Measurements from ENCODE around the gene CCDC24.

Gene CCDC24

DNA sequence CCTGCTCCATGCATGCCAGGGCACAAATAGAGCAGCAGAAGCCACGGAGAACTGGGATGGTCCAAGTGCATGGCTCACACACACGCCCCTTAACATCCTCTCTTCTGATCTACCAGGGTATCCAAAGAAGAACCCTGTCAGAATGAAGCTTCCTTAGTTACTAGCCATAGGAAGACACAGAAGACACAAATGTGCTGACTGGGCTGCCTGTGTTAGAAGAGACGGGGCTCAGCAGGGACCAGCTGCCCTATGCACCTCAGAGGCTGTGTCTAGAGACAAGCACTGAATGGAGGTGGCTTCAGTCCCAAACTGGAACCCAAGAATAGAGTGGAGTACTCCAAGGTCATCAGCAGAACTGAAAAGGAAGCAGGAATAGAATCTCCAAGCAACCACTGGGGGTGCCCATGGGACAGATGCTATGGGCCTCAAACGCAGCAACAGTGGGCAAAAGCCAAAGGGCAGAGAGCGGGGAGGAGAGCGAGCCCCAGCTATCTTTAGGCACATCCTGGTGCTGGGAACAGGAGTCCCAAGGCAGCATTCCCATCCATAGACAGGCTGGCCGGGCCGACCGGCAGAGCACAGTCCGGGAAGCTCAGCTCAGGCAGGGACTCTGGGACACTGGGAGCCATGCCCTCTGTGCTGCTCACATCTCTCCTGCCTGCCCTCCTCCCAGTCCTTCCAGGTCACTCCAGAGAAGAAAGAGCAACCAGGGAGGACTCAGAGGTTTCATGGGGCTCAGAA is 30.4 kb downstream of the CCDC24 start:
- in situ Hi-C loops (cut with MboI; ENCODE audit: low sequenced_read_pairs): no loop called here

DNA sequence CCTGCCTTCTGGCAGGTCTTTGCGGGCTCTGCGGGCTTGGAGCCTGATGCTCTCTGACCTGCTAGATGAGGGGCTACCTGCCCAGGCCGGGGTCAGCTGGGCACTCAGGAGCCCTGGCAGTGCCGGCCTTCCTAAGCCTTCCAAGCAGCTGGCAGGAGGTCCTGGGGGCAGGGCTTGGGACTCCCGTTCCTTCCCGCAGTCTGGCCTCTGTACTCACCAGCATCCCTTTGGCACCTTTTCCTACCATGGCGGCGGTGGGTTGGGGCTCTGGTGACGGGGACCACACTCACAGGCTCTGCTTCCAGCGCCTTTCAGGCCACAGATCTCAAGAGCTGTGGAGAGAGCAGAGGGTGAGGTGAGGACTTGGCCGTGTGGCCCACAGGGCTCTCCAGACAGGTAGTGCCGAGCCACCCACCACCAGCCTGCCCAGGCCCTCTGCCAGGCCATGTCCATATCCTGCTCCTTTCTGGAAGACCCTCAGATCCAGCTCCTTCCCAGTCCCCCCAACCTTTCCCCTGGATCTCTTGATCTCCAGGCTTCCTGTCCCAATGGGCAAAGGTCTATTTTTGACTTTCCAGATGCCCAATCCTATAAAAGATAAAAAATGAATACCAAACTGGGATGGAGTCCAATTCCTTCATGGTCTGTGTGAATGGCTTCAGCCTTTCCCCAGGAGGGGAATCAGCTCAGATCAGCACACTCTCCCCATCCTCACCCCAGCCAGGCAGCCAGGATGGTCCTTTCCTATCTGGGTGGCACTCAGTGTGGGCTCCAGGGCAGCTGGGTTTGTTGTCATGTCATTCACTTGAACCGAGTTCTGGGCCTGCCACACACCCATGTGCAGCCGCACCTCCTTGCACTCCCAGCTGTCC is 32.9 kb downstream of the CCDC24 start:
- in situ Hi-C loops (cut with MboI; ENCODE audit: low sequenced_read_pairs): no loop called here

DNA sequence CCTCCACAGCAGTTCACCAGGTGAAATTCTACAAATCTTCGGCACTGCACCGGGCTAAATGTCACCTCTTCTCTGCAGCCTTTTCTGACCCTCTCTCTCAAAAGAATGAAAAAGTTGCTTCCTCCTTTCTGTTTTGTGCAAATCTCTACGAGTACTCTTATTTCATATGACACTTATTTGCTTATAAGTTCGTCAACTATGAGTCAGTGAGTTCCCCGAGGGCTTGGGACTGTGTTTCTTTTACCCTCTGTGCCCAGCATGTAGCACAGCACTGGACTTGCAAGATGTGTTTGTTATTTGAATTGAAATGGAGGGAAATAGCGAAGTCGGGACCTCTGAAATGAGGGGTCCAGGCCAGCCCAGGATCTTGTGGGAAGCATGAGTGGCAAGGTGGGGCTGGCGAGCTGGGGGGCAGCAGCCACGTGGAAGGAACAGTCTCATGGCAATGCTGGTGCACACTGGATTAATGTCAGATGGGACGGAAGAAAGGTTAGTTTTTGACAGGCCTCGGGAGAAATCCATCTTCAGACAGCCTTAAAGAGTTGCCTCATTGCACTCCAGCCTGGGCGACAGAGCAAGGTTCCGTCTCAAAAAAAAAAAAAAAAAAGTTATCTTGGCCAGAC is 33.6 kb downstream of the CCDC24 start:
- in situ Hi-C loops (cut with MboI; ENCODE audit: low sequenced_read_pairs): no loop called here

DNA sequence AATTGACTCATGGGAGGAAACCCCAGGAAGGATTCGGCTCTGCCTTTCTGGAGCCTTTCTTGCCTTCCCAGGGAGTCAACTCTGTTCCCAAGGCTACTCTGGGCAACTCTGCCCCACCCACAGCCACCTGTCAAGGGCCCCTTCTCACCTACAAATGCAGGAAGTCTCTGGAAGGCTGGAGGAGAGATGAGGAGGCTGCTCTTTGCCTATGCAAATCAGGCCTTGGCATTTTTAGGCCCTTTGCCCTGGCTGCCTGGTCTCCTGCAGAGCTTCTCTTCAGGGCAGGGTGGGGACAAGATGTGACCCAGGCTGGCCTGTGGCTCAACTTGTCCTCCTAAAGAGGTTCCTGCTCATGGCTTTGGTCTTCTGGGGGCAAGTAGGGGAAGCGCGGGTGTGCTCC is 34.4 kb downstream of the CCDC24 start:
- in situ Hi-C loops (cut with MboI; ENCODE audit: low sequenced_read_pairs): no loop called here

DNA sequence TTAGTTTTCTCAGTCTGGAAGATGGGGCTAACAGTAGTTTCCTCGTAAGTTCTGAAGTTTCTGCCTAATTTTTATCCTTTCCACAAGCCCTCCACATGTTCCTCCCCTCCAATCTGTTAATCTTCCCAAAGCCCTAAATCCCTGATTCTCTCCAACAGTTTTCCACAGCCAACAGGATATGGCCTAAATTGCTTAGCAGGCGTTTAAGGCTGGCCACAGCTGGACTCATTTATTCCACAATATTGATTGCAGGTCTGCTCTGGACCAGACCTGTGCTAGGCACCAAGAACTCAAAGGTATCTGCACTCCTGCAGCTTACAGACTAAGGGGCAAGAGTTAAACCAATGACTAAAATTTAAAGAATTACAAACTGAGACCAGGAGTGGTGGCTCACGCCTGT is 35.9 kb downstream of the CCDC24 start:
- in situ Hi-C loops (cut with MboI; ENCODE audit: low sequenced_read_pairs): no loop called here

DNA sequence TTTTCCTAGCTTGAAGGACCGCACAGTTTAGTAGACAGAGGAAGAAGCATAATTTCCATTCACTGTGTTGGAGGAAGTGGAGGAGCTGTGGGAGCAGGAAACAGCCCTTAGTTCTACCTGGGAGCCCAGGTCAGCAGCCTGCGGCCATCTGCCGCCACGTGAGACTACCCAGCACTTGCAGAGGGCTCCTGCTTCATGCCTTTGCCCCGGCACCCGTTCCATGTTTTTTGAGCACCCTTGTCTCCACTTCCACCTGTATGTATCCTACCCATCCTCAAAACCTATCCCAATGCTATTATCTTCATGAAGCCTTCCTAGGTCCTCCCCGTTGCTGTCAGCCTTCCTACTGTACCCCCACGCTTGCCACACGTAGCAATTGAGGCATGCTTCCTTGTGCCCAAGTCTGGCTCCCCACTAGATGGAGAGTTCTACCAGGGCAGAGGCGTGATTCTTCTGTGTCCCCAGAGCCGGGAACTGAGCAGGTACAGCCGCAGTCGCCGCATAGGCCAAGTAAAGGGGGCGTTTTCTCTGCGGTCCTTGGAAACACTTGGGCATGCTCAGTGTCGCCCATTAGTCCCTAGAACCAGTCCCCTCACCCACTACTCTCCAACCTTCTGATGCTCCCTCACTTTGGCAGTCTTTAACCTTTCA is 38.0 kb downstream of the CCDC24 start:
- in situ Hi-C loops (cut with MboI; ENCODE audit: low sequenced_read_pairs): no loop called here

DNA sequence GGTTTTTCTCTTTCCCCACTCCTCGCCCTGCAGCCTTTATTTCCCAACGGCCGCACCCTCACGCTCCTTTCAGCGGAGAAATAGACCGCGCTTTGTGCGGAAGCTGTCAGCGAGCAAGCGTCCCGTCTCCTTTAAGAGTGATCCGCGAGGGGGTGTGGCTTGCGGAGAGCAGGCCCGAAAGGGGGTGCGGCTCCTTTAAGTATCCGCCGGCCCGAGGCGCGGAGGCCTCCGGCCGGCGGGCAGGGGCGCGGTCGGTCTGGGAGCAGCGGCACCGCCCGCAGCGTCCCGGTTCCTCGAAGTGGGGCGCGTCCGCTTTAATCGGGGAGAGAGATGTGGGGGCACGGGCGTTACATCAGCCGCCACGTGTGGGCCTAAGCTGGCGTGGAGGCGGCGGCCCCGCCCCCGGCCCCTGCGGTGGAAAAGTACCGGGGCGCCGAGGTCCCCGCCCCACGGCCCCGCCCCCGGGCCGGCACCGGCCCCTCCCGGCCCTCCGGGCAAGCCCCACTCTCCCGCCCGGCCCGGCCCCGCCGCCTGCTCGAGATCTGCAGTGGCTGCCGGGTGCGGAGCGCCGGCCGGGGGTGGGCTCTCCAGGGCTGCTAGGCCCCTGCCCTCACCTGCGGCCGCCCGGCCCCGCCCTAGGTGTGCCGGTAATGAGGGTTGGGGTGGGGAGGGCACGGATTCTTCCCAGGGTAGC is 38.7 kb downstream of the CCDC24 start:
- in situ Hi-C loops (cut with MboI; ENCODE audit: low sequenced_read_pairs): no loop called here

DNA sequence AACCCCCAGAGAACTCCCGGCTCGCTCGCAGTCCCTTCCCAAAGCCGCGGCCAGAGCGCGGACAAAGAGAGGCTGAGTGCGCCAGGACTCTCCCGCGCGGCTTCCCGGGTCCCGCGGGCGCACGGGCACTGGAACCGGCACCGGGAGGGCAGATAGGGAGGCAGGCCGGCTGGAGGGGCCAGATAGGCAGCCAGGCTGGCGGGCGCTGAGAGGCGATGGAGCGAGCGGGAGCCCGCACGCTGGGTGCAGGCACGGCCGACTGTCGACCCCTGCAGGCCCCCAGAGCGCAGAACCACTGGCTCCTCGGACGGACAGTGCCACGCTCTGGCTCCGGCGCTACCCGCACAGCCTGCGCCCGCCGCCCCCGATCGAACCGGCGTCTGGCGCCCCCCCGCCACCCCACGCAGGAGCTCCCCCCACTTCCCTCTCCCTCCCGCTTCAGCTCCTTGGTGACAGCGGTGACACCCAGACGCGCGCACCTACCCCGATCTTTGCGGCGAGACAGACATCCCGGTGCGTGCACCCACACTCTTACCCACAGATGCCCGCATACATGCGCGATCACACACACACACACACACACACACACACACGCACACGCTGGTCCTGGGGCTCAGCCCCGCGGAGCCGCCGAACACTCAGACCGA is 39.3 kb downstream of the CCDC24 start:
- in situ Hi-C loops (cut with MboI; ENCODE audit: low sequenced_read_pairs): no loop called here

DNA sequence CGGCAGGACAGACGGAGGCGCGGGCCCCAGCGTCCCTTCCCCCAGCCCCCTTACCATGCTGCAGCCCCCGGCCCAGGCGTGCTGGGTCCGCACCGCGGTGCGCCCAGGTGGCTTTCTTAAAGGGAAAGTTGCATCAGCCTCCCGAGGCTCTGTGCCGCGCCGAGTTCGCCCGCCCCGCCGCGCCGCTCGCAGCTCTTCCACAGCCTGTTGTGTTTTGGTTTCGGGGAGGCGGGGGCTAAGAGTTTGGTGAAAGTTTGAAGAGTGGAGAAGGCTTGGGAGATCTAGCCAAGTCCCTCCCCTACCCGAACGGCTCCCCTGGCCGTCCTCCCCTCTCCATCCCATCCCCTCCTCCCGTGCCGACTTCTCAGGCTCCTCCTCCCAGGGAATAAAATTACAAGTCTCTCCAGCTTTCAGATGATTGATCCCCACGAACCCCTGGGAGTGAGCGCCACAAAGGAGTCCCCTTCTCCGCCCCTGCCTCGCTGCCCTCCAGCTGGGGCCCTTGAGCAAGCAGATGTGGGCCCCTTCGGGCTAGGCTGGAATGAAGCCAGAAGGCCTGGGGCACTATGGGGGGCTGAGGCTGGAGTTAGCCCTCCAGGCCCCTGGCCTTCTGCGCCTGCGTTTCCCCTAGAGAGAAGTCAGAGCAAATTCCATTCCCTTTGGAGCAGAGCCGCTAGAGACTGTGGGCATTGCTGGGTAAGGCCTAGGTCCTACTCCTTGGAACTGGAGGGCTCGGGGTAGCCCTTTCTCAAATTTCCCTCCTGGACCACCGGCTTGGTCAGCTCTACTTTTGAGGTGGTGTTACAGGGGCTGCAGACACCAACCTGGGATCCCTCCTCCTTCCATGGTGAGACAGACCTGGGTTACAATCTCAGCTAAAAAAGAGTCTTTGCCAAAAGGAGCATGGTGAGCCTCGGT is 40.1 kb downstream of the CCDC24 start, which contains the start of gene SLC6A9:
Gene SLC6A9, minus strand, starts transcription at position 211 of the 918 bp plus-strand sequence. CDS start 7,185 bp downstream, outside the sequence.
- in situ Hi-C loops (cut with MboI; ENCODE audit: low sequenced_read_pairs): no loop called here

DNA sequence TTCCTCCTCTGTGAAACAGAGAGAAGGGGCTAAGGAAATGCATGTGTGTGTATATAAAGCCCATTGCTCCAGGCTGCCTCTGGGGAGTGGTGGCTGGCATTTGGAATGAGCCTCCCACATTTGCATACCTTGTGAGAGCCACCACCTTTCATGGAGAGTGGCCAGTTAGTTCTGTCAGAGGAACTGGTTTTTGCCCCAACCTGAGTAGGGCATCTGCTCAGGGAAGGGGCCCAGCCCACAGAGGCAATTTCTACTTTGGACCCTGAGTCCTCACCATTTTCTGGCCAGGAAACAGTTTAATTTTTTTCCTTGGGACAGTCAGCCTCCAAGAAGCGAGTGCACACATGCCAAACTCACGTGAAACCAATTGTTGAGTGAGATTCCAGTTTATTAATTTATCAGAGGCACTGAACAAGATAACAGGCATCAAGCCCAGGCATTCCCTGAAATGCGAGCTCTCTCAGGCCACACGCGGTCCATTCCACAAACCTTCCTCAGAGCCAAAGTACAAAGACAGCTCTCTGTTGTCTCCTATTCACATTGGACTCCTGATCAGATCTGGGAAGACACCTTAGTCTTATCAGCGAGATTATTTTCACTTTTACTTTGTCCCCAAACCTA is 40.9 kb downstream of the CCDC24 start:
- in situ Hi-C loops (cut with MboI; ENCODE audit: low sequenced_read_pairs): no loop called here

DNA sequence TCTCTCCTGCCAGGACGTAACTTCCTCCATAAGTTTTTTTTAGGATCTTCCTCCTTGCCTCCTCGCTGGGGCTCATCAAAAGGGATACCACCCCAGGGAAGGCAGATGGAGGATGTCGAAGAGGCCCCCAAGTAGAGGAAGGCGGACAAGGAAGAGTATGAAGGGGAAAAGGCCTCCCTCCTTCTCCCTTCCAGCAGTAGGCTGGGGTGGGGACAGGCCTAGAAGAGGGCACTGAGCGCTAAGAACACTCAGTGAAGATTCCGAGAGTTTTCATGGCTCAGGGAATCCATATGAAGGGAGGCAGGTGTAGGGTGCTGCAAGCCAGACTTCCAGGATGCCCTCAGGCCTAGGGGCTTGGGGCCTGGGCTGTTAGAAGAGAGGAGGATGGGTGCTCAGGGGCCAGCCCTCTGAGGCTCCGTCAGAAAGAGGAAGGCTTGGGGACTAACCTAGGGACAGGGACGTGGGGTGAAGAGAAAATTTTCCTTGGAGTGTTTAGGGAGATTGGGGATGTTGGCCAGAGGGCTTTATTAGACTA is 41.7 kb downstream of the CCDC24 start:
- in situ Hi-C loops (cut with MboI; ENCODE audit: low sequenced_read_pairs): no loop called here

DNA sequence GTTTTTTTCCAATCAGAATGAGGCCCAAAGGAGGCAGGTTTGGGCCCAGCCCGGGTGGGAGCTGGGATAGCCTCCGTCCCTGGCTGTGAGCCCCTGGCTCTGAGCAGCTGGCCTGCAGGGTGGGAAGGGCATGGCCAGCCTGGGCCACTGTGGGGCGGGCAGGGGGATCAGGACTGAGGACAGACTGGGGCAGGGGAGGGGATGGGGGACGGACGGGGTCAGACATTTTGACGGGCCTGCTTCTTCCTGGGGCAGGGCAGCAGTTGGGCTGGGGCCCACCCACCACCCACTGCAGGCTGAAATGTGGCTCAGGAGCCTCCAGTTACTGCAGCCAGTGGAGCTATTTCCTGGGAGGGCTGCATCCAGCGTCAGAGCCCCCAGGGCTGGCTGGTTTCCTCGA is 42.4 kb downstream of the CCDC24 start:
- in situ Hi-C loops (cut with MboI; ENCODE audit: low sequenced_read_pairs): no loop called here

DNA sequence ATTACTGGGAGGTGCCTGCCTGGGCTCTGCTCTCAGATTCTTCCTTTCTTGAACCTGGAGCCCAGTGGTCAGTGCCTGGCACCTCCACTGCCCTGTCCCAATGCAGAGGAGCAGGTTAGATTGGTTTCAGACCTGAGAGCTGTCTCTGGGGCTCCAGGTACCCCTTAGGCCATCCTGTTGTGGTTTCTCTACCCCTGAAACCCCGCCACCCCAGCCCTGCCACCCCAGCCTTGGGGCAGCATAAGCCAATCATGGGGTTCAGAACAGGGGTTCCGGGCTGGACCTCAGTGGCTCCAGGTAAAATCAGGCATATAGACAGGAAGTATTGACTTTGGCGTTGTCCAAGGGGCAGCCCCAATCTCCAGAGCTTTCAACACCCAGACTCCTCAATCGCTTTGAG is 43.0 kb downstream of the CCDC24 start:
- in situ Hi-C loops (cut with MboI; ENCODE audit: low sequenced_read_pairs): no loop called here

DNA sequence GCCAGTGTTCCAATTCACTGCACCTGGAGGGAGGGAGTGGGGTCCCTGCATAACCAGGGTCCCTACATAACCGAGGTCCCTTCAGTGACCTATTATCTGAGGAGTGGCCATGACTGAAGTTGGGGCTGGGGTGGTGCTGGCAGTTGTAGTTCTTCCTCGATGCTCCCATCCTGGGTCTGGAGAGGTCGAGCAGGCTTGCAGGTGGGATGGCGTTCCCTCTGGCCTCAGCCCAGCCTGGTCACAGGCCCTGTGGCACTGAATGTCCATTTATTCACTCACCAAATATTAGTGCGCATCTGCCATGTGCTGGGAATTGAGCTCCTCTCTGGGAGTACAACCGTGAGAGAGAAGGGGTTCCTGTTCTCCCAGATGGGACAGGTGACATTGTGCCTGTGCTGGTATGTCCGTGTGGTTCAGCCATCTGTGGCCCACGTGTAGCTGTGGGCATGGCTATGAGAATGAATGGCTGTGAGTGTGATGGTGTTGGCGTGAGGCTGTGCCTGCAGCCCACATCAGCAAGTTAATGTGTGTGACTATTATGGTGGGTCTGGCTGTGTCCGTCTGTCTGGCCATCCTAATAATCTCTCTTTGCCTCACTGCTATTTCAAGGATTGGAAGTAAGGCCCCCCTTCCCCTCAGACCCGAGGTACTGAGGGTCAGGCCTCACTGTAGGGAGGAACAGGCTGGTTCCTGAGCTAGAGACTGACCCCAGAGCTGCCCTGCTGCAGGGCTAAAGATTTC is 43.7 kb downstream of the CCDC24 start:
- in situ Hi-C loops (cut with MboI; ENCODE audit: low sequenced_read_pairs): no loop called here

DNA sequence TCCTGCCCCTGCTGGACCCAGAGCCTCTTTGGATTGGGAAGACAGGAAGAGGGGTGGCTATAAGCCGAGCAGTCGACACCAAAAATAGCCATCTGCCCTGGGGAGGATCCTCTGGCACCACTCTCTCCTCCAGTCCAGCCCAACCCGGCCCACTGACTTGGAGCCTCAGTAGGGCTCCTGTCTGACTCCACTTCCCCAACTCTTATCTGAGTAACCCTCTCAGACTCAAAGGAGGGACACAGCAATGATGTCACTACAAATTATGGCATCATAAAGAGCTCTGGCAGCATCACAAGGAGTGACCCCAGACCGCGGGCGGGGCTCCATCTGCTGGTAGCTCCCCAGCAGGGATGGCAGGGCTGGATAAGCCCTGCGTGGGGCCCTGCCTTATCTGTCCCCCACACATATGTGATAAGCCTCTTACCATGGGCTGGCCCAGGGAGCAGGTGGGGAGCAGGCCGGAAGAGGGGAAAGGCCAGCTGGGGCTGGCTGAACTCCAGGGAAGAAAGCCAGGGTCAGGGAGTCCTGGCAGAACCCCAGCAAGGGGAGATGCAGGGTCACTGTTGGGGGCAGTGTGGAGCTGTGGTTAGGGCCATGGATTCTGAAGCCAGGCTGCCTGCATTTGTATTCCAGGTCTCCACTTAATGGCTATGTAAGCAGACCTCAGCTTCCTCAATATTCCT is 44.5 kb downstream of the CCDC24 start:
- in situ Hi-C loops (cut with MboI; ENCODE audit: low sequenced_read_pairs): no loop called here

DNA sequence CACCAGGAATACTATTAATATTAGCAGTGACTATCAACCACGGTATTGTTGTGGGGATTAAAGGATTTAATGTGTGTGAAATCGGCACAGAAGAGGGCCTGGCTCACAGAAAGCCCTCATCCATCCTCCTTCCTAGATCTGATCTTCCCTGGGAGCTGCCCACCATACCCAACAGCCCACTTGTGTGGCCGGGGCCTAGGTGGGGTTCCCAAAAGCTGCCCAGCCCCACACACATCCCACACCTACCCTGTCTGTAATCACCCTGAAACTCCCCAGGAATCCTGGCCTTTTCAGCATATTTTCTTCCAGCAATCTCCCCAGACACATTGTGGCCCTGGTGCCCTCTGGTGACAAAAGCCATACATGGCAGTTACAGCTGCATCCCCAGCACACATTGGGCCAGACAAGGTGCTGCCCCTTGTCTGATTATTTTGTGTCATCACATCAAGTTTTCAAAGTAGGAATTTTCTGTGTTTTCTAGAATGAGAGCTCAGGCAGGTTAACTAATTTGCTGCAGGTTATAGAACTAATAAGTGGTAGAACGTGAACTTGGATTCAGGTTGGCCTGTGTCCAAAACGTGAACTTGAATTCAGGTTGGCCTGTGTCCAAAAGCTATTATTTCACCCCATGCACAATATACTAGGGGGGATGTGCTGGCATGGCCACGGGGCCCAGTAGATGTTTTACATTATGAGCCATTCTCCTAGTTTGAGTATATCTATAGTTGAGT is 45.2 kb downstream of the CCDC24 start:
- in situ Hi-C loops (cut with MboI; ENCODE audit: low sequenced_read_pairs): no loop called here

All from HL-60/S4 treated with retinoic acid at 250 ng/mL for 4 days and 3 days (cell line).